CD14-positive monocyte (primary cell): Measurements from ENCODE around the gene FOXG1. TPM values are rescaled to one million over a fixed set of nuclear protein-coding genes. Genes with fewer than 3 reads are reported as not detected.

Experiments used
- DNase-seq, 3 donors: peaks; one replicate each; pipeline ENCODE4 v3.0.0-alpha.2; 2011 to 2022
- H2AFZ ChIP-seq: 2 replicates; pipeline ENCODE4 v1.6.0; 2012; ENCODE audit warnings: mild to moderate bottlenecking, low read depth, low read length, inconsistent platforms; ENCODE audit not compliant: insufficient read depth, poor library complexity, severe bottlenecking
- H3K27ac ChIP-seq, 2 donors: 1 replicate in 1 of 2; 2 replicates in 1 of 2; pipeline ENCODE4 v1.5.1; 2012 to 2013; ENCODE audit warnings: low read length in 2 of 2, control low read depth in 1 of 2, inconsistent platforms in 1 of 2, low read depth in 1 of 2, mild to moderate bottlenecking in 1 of 2
- H3K27me3 ChIP-seq, 2 donors: one replicate each; pipeline versions ENCODE4 v1.6.0 to v1.6.1; 2011 to 2013; ENCODE audit warnings: low read length in 2 of 2; ENCODE audit not compliant: control insufficient read depth in 2 of 2, insufficient read depth in 2 of 2
- H3K36me3 ChIP-seq, 2 donors: replicated peaks in 1 of 2; 1 replicate in 1 of 2; 2 replicates in 1 of 2; pipeline versions ENCODE4 v1.5.1 to v1.6.1; 2012 to 2013; ENCODE audit warnings: low read length in 2 of 2, control low read depth in 1 of 2, inconsistent platforms in 1 of 2, mild to moderate bottlenecking in 1 of 2; ENCODE audit not compliant: insufficient read depth in 2 of 2, control insufficient read depth in 1 of 2
- H3K4me1 ChIP-seq, 2 donors: 1 replicate in 1 of 2; 2 replicates in 1 of 2; pipeline versions ENCODE4 v1.5.1 to v1.6.1; 2012 to 2013; ENCODE audit warnings: low read length in 2 of 2, control low read depth in 1 of 2, inconsistent platforms in 1 of 2, mild to moderate bottlenecking in 1 of 2, moderate library complexity in 1 of 2; ENCODE audit not compliant: insufficient read depth in 2 of 2, control insufficient read depth in 1 of 2
- H3K4me2 ChIP-seq: replicated peaks from 2 replicates; pipeline ENCODE3; 2012; ENCODE audit warnings: low read length, moderate library complexity, mild to moderate bottlenecking; ENCODE audit not compliant: poor library complexity, severe bottlenecking; ENCODE audit errors: extremely low read depth
- H3K4me3 ChIP-seq, 3 experiments: fragments of 200-600 bp in 1 of 3; sonication (generic) in 1 of 3; replicated peaks in 1 of 3; 1 replicate in 2 of 3; 2 replicates in 1 of 3; pipeline ENCODE4 v1.5.1; 2011 to 2013; ENCODE audit warnings: low read length in 3 of 3, mild to moderate bottlenecking in 3 of 3, control low read depth in 2 of 3, low read depth in 2 of 3, inconsistent platforms in 1 of 3, moderate library complexity in 1 of 3
- H3K79me2 ChIP-seq: 2 replicates; pipeline ENCODE4 v1.6.0; 2012; ENCODE audit warnings: mild to moderate bottlenecking, control low read depth, inconsistent platforms, low read length, moderate library complexity; ENCODE audit not compliant: insufficient read depth
- H3K9ac ChIP-seq: 2 replicates; pipeline ENCODE4 v1.6.0; 2017; ENCODE audit warnings: low read length, mild to moderate bottlenecking; ENCODE audit not compliant: insufficient read depth, poor library complexity, severe bottlenecking
- H3K9me3 ChIP-seq, 2 donors: replicated peaks in 1 of 2; 1 replicate in 1 of 2; 2 replicates in 1 of 2; pipeline versions ENCODE4 v1.5.1 to v1.6.1; 2012 to 2013; ENCODE audit warnings: low read length in 2 of 2, control low read depth in 1 of 2; ENCODE audit not compliant: control insufficient read depth in 1 of 2, insufficient read depth in 1 of 2
- H4K20me1 ChIP-seq: 2 replicates; pipeline ENCODE4 v1.6.0; 2012; ENCODE audit warnings: mild to moderate bottlenecking, low read length, control low read depth, moderate library complexity; ENCODE audit not compliant: insufficient read depth
- H3K27ac Mint-ChIP-seq, 7 donors: one replicate each; pipeline ENCODE4 v1.8.0; 2020; ENCODE audit warnings: mild to moderate bottlenecking in 7 of 7, mixed read lengths in 7 of 7, moderate library complexity in 6 of 7, inconsistent platforms in 2 of 7
- H3K27me3 Mint-ChIP-seq, 3 donors: one replicate each; pipeline ENCODE4 v1.8.0; 2021 to 2022; ENCODE audit warnings: low read depth in 3 of 3, mild to moderate bottlenecking in 3 of 3, mixed read lengths in 3 of 3, moderate library complexity in 3 of 3, inconsistent platforms in 1 of 3
- H3K36me3 Mint-ChIP-seq, 2 donors: one replicate each; pipeline ENCODE4 v1.8.0; 2020; ENCODE audit warnings: mixed read lengths in 2 of 2, inconsistent platforms in 1 of 2, mild to moderate bottlenecking in 1 of 2
- H3K4me1 Mint-ChIP-seq: one replicate; pipeline ENCODE4 v1.8.0; 2020; ENCODE audit warnings: mild to moderate bottlenecking, mixed read lengths
- H3K4me3 Mint-ChIP-seq, 2 donors: one replicate each; pipeline ENCODE4 v1.8.0; 2020; ENCODE audit warnings: mild to moderate bottlenecking in 2 of 2, mixed read lengths in 2 of 2, moderate library complexity in 1 of 2
- H3K9me3 Mint-ChIP-seq, 7 donors: one replicate each; pipeline ENCODE4 v1.8.0; 2020 to 2022; ENCODE audit warnings: mixed read lengths in 7 of 7, mild to moderate bottlenecking in 6 of 7, moderate library complexity in 6 of 7, inconsistent platforms in 2 of 7
- WGBS: methylation state at CpG from one replicate; pipeline ENCODE4 v1.1.5; 2013; ENCODE audit warnings: missing lambda C conversion rate; ENCODE audit not compliant: insufficient coverage; 5-methylcytosine and 5-hydroxymethylcytosine counted together
- intact Hi-C, 2 donors: fragments of 100-400 bp; cut with micrococcal nuclease; formaldehyde crosslinking; loops; one replicate each; pipeline versions ENCODE4 v1.15.0 to v1.15.1; 2023
- polyA plus RNA-seq, 3 donors: library from polyadenylated mRNA; depleted of rRNA in 1 of 3; unstranded in 2 of 3; stranded (reverse) in 1 of 3; fragments of 300-500 nt in 2 of 3; fragments of >200 nt in 1 of 3; fragmentation: Illumina TruSeq in 2 of 3; gene quantifications; 1 replicate in 2 of 3; 2 replicates in 1 of 3; pipeline ENCODE4 v1.2.3, GENCODE V29; 2012 to 2021
- TF ChIP-seq, protein P1 (sequence below): fragments of 200-600 bp; IDR thresholded peaks from one replicate; pipeline ENCODE4 v1.8.0; 2022; ENCODE audit warnings: antibody characterized with exemption, mild to moderate bottlenecking

FOXG1 gene
- polyA plus RNA-seq, 3 donors: not detected

DNA sequence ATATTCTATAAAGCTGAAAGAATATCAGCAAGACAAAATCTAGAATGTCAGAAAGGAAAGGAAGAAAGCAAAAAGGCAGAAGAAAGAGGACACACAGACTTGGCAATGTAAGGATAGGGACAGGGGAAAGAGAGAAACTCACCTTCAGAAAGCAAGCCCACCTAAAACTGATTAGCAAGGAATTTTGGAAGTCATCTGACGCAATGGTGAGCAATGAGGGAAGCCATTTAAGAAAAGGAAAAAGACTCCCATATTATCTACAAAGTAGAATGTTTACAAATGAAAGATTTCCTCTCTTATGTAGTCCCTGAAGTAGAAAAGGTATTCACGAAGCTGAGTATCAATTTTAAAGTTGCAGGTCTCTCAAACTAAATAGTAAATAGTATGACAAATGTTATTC lies 35.2 kb upstream of the FOXG1 start:
- TF ChIP-seq, protein P1, sequence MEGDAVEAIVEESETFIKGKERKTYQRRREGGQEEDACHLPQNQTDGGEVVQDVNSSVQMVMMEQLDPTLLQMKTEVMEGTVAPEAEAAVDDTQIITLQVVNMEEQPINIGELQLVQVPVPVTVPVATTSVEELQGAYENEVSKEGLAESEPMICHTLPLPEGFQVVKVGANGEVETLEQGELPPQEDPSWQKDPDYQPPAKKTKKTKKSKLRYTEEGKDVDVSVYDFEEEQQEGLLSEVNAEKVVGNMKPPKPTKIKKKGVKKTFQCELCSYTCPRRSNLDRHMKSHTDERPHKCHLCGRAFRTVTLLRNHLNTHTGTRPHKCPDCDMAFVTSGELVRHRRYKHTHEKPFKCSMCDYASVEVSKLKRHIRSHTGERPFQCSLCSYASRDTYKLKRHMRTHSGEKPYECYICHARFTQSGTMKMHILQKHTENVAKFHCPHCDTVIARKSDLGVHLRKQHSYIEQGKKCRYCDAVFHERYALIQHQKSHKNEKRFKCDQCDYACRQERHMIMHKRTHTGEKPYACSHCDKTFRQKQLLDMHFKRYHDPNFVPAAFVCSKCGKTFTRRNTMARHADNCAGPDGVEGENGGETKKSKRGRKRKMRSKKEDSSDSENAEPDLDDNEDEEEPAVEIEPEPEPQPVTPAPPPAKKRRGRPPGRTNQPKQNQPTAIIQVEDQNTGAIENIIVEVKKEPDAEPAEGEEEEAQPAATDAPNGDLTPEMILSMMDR: no peak
- Mint-ChIP-seq H3K4me1 (no peaks in the 10 kb centered on the region), H3K27ac (no peak overlapping the region), H3K27me3 (peaks cover 0 to 2% (median 1%) of the 10 kb centered on the region in 3 donors), H3K9me3 (no peaks in the 10 kb centered on the region), H3K36me3 (no peaks in the 10 kb centered on the region), H3K4me3 (no peak overlapping the region)
- H3K36me3 ChIP-seq: no peaks in the 10 kb centered on the region
- intact Hi-C loops: no loop called here
- no peak overlapping the region for H3K4me3 ChIP-seq
- no peaks in the 10 kb centered on the region for H3K9me3 ChIP-seq
- no peaks in the 10 kb centered on the region for H4K20me1 ChIP-seq
- no peak overlapping the region for H2AFZ ChIP-seq
- DNase-seq: no peak
- no peak overlapping the region for H3K4me2 ChIP-seq
- H3K9ac ChIP-seq: no peak overlapping the region
- no peaks in the 10 kb centered on the region for H3K27me3 ChIP-seq
- H3K27ac ChIP-seq: no peak overlapping the region
- no CpG with 5 or more reads among the region's 2 CpGs for WGBS
- H3K79me2 ChIP-seq: no peaks in the 10 kb centered on the region
- no peaks in the 10 kb centered on the region for H3K4me1 ChIP-seq

DNA sequence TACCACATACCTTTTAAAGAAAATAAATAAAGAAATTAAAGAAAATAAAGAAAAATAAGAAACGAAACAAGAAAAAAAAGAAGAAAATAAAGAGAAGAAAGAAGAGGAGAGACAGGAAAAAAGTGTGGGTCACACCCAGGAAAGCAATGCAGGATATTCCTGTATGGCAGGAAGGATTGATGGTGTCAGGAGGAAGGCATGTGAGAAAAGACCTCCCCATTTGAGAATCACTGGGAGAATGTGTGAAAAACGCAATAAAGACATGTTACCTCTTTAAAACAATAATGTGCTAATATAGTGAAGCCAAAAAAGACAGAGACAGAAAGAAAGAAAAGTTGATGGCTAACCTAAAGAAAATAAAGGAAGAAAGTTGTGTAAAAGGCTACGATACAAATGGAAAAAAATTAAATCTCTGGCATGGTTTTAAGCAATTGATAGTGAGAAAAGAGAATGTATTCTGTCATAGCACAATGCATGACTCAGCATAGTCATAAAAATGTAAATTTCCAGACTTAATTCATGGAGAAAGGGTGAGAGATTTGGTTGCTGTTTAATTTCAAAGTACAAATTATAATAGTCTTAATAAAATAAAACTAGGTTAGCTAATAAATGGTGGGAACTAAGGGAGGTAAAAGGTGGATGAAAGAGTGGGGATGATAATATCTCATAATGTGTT lies 24.3 kb upstream of the FOXG1 start:
- H3K4me1 Mint-ChIP-seq: no peaks in the 10 kb centered on the region
- DNase-seq: no peak
- H2AFZ ChIP-seq: no peak overlapping the region
- H3K27ac ChIP-seq: no peak overlapping the region
- no peak overlapping the region for H3K4me3 ChIP-seq
- H3K9me3 Mint-ChIP-seq: peaks cover 0 to 3% (median 0%) of the 10 kb centered on the region in 7 donors
- H3K27ac Mint-ChIP-seq: no peak overlapping the region
- no peaks in the 10 kb centered on the region for H3K27me3 ChIP-seq
- H3K9me3 ChIP-seq: no peaks in the 10 kb centered on the region
- intact Hi-C loops: no loop called here
- 100% methylated on average over 1 of the region's 3 CpGs for WGBS
- H3K4me3 Mint-ChIP-seq: no peak overlapping the region
- no peaks in the 10 kb centered on the region for H3K79me2 ChIP-seq
- no peaks in the 10 kb centered on the region for H4K20me1 ChIP-seq
- no peaks in the 10 kb centered on the region for H3K36me3 ChIP-seq
- no peak overlapping the region for H3K9ac ChIP-seq
- no peak overlapping the region for H3K4me2 ChIP-seq
- peaks cover 2 to 7% (median 3%) of the 10 kb centered on the region in 3 donors for H3K27me3 Mint-ChIP-seq
- no peaks in the 10 kb centered on the region for H3K4me1 ChIP-seq
- no peaks in the 10 kb centered on the region for H3K36me3 Mint-ChIP-seq
- TF ChIP-seq, protein P1: no peak
